HepG2 (cell line): ENCODE data around the gene P3H3. TPM values are rescaled to one million over a fixed set of nuclear protein-coding genes. Genes with fewer than 3 reads are reported as not detected.

Source experiments
- AGO1 ChIP-seq: fragments of 200-400 bp; formaldehyde crosslinking; IDR thresholded peaks from 2 replicates; pipeline ENCODE4 v1.6.1; 2017; ENCODE audit warnings: mild to moderate bottlenecking, low read depth, low read length, moderate library complexity; ENCODE audit not compliant: poor library complexity, severe bottlenecking
- AKAP8 ChIP-seq: sonication (generic); formaldehyde crosslinking; IDR thresholded peaks from 2 replicates; pipeline ENCODE4 v1.5.1; 2020; ENCODE audit warnings: mild to moderate bottlenecking, missing genetic modification reagents
- CCAR2 ChIP-seq: fragments of 200-400 bp; formaldehyde crosslinking; optimal IDR thresholded peaks from 2 replicates; pipeline ENCODE3; 2018; ENCODE audit warnings: low read depth, mild to moderate bottlenecking, low read length, moderate library complexity
- CREBL2 ChIP-seq: sonication (generic); formaldehyde crosslinking; IDR thresholded peaks from 2 replicates; pipeline ENCODE4 v1.8.1; 2023; ENCODE audit warnings: missing genetic modification reagents, mild to moderate bottlenecking, borderline replicate concordance
- DRAP1 ChIP-seq: IDR thresholded peaks from 2 replicates; pipeline ENCODE4 v1.6.1; 2016; ENCODE audit warnings: missing genetic modification reagents, missing compliant biosample characterization
- GATA4 ChIP-seq: sonication (generic); IDR thresholded peaks from 2 replicates; pipeline ENCODE4 v1.6.1; 2016; ENCODE audit warnings: antibody characterized with exemption, low read depth, borderline replicate concordance
- HMG20A ChIP-seq: IDR thresholded peaks from 2 replicates; pipeline ENCODE4 v1.6.1; 2016; ENCODE audit warnings: borderline replicate concordance
- KDM5B ChIP-seq: sonication (generic); formaldehyde crosslinking; IDR thresholded peaks from 2 replicates; pipeline ENCODE4 v1.4.0; 2020; ENCODE audit warnings: missing genetic modification reagents, mild to moderate bottlenecking, borderline replicate concordance
- KLF16 ChIP-seq, 2 experiments: sonication (generic) in 1 of 2; formaldehyde crosslinking in 1 of 2; IDR thresholded peaks; 2 replicates each; pipeline versions ENCODE4 v1.6.1 to v1.8.0; 2016 to 2023; ENCODE audit warnings: missing genetic modification reagents in 2 of 2, missing compliant biosample characterization in 1 of 2
- MAF1 ChIP-seq: sonication (generic); formaldehyde crosslinking; IDR thresholded peaks from 2 replicates; pipeline ENCODE4 v1.5.0; 2020; ENCODE audit warnings: missing genetic modification reagents, borderline replicate concordance
- MEF2D ChIP-seq: sonication (generic); formaldehyde crosslinking; IDR thresholded peaks from 2 replicates; pipeline ENCODE4 v1.5.1; 2020; ENCODE audit warnings: mild to moderate bottlenecking, missing genetic modification reagents
- NONO ChIP-seq, 2 experiments: fragments of 450-650 bp in 1 of 2; sonication (generic) in 1 of 2; formaldehyde crosslinking in 1 of 2; IDR thresholded peaks in 1 of 2; conservative IDR thresholded peaks in 1 of 2; 2 replicates each; pipeline versions ENCODE4 v1.6.1 to v1.8.0; 2017 to 2022; ENCODE audit warnings: mild to moderate bottlenecking in 1 of 2, missing genetic modification reagents in 1 of 2, moderate library complexity in 1 of 2
- PAF1 ChIP-seq: IDR thresholded peaks from 2 replicates; pipeline ENCODE4 v1.6.1; 2016; ENCODE audit warnings: missing genetic modification reagents, missing compliant biosample characterization
- POLR2A ChIP-seq, 2 experiments: IDR thresholded peaks; 2 replicates each; pipeline ENCODE4 v1.6.1; 2011; ENCODE audit warnings: low read depth in 2 of 2, low read length in 2 of 2, mild to moderate bottlenecking in 1 of 2, moderate library complexity in 1 of 2; ENCODE audit not compliant: insufficient read depth in 1 of 2
- POLR2AphosphoS5 ChIP-seq: IDR thresholded peaks from 2 replicates; pipeline ENCODE4 v1.6.1; 2012; ENCODE audit warnings: low read depth, low read length
- POLR2G ChIP-seq: fragments of 200-400 bp; formaldehyde crosslinking; IDR thresholded peaks from 2 replicates; pipeline ENCODE4 v1.6.1; 2018; ENCODE audit warnings: mild to moderate bottlenecking, low read depth, low read length, moderate library complexity
- RBFOX2 ChIP-seq: fragments of 200-400 bp; formaldehyde crosslinking; IDR thresholded peaks from 2 replicates; pipeline ENCODE4 v1.6.1; 2017; ENCODE audit warnings: low read depth, mild to moderate bottlenecking, low read length
- RBM39 ChIP-seq: fragments of 200-400 bp; formaldehyde crosslinking; IDR thresholded peaks from one replicate; pipeline ENCODE4 v1.6.1; 2018; ENCODE audit warnings: antibody characterized with exemption, mild to moderate bottlenecking, low read depth, low read length; ENCODE audit not compliant: poor library complexity, severe bottlenecking
- SSRP1 ChIP-seq: IDR thresholded peaks from 2 replicates; pipeline ENCODE4 v1.6.1; 2016; ENCODE audit warnings: control low read depth
- TARDBP ChIP-seq: sonication (generic); formaldehyde crosslinking; IDR thresholded peaks from 2 replicates; pipeline ENCODE4 v1.8.0; 2022; ENCODE audit warnings: mild to moderate bottlenecking, missing genetic modification reagents
- ZFP1 ChIP-seq: IDR thresholded peaks from 2 replicates; pipeline ENCODE4 v1.6.1; 2016
- ZNF160 ChIP-seq: sonication (generic); formaldehyde crosslinking; IDR thresholded peaks from 2 replicates; pipeline ENCODE4 v1.8.0; 2022; ENCODE audit warnings: mild to moderate bottlenecking, inconsistent platforms, missing genetic modification reagents
- ZNF263 ChIP-seq: sonication (generic); formaldehyde crosslinking; IDR thresholded peaks from 2 replicates; pipeline ENCODE4 v1.4.0; 2020; ENCODE audit warnings: missing genetic modification reagents
- ZNF431 ChIP-seq: sonication (generic); formaldehyde crosslinking; IDR thresholded peaks from 2 replicates; pipeline ENCODE4 v1.9.0; 2022; ENCODE audit warnings: missing genetic modification reagents, low read depth, mild to moderate bottlenecking, borderline replicate concordance
- ZNF83 ChIP-seq: sonication (generic); formaldehyde crosslinking; IDR thresholded peaks from 2 replicates; pipeline ENCODE4 v1.4.0; 2020; ENCODE audit warnings: missing genetic modification reagents, mild to moderate bottlenecking, borderline replicate concordance
- ZSCAN31 ChIP-seq: sonication (generic); formaldehyde crosslinking; IDR thresholded peaks from 2 replicates; pipeline ENCODE4 v1.5.0; 2020; ENCODE audit warnings: low read depth, mild to moderate bottlenecking, missing genetic modification reagents
- polyA plus RNA-seq, 8 experiments: library from polyadenylated mRNA; depleted of rRNA in 3 of 8; stranded (reverse) in 7 of 8; unstranded in 1 of 8; fragments of >200 nt; fragmentation: Illumina TruSeq in 4 of 8; extraction: Trizol in 4 of 8; gene quantifications; 2 replicates each; pipeline versions ENCODE4 v1.2.1 to v1.2.3, GENCODE V29; 2011 to 2016; ENCODE audit warnings: low read depth in 4 of 8, missing spikeins in 1 of 8, mixed read lengths in 1 of 8; ENCODE audit not compliant: insufficient read depth in 1 of 8
- total RNA-seq, 5 experiments: library from RNA; depleted of rRNA; stranded (reverse); fragments of >200 nt; fragmentation: Illumina TruSeq; extraction: Trizol; gene quantifications; 2 replicates each; pipeline ENCODE4 v1.2.3, GENCODE V29; 2016; ENCODE audit warnings: low read depth in 1 of 5
- TF ChIP-seq, protein P1 (sequence below): sonication (generic); formaldehyde crosslinking; IDR thresholded peaks from 2 replicates; pipeline ENCODE4 v1.4.0; 2020; ENCODE audit warnings: missing genetic modification reagents

The P3H3 gene
- total and polyA plus RNA-seq, 2 of the 13 experiments (the other 11 are each of a cell fraction or from before 2014, with no cell fraction given) = 20.1 to 20.5 TPM

GRCh38 chr12:6871052-6871957, 43.1 kb downstream of the P3H3 start (continued):
- 0 out of 2 replicates have a peak, but pooled peaks have one; percentile 2 for TF ChIP-seq KDM5B
- no peak for TF ChIP-seq MAF1 (CRISPR knock-in tag)
- TF ChIP-seq NONO (IDR thresholded peaks at IDR 0.05) = no peak
- peak; percentile 46; the same call in 1 of the 2 replicates for TF ChIP-seq NONO (CRISPR knock-in tag; conservative IDR thresholded peaks at IDR 0.05)
- TF ChIP-seq HMG20A (CRISPR knock-in tag) = 0 out of 2 replicates have a peak, but pooled peaks have one; percentile 7
- TF ChIP-seq POLR2G = peak; percentile 65
- no peak for TF ChIP-seq CCAR2
- TF ChIP-seq KLF16 (CRISPR knock-in tag; IDR thresholded peaks at IDR 0.05) = 0 out of 4 replicates have a peak, but pooled peaks of 1 of the 2 experiments have one; percentile 13
- TF ChIP-seq MEF2D = peak; percentile 46; the same call in 1 of the 2 replicates
- 0 out of 2 replicates have a peak, but pooled peaks have one; percentile 31 for TF ChIP-seq ZSCAN31 (CRISPR knock-in tag)
- TF ChIP-seq ZNF160 (CRISPR knock-in tag) = 0 out of 2 replicates have a peak, but pooled peaks have one; percentile 61
- peak; percentile 68 for TF ChIP-seq RBM39
- peak; percentile 75 for TF ChIP-seq RBFOX2
- TF ChIP-seq POLR2AphosphoS5 = peak; percentile 75
- TF ChIP-seq GATA4 = 0 out of 2 replicates have a peak, but pooled peaks have one; percentile 17
- TF ChIP-seq ZFP1 (CRISPR knock-in tag) = no peak
- 0 out of 2 replicates have a peak, but pooled peaks have one; percentile 25 for TF ChIP-seq ZNF83 (CRISPR knock-in tag)
- peak in 1 of 2 experiments; percentile 41; a peak in 2 of 4 replicates for TF ChIP-seq POLR2A (IDR thresholded peaks at IDR 0.05; ENCODE audit: insufficient read depth in 1 of 2, low read depth in 2 of 2, low read length in 2 of 2)
- TF ChIP-seq TARDBP (CRISPR knock-in tag) = peak; percentile 24; the same call in 1 of the 2 replicates
- peak; percentile 93 for TF ChIP-seq AGO1
- TF ChIP-seq, protein P1, sequence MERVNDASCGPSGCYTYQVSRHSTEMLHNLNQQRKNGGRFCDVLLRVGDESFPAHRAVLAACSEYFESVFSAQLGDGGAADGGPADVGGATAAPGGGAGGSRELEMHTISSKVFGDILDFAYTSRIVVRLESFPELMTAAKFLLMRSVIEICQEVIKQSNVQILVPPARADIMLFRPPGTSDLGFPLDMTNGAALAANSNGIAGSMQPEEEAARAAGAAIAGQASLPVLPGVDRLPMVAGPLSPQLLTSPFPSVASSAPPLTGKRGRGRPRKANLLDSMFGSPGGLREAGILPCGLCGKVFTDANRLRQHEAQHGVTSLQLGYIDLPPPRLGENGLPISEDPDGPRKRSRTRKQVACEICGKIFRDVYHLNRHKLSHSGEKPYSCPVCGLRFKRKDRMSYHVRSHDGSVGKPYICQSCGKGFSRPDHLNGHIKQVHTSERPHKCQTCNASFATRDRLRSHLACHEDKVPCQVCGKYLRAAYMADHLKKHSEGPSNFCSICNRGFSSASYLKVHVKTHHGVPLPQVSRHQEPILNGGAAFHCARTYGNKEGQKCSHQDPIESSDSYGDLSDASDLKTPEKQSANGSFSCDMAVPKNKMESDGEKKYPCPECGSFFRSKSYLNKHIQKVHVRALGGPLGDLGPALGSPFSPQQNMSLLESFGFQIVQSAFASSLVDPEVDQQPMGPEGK (CRISPR knock-in tag) = peak; percentile 34; the same call in 1 of the 2 replicates
- peak; percentile 65; the same call in 1 of the 2 replicates for TF ChIP-seq AKAP8
- TF ChIP-seq PAF1 (CRISPR knock-in tag) = peak; percentile 89
- TF ChIP-seq SSRP1 = peak; percentile 37; the same call in 1 of the 2 replicates
- no peak for TF ChIP-seq CREBL2
- TF ChIP-seq ZNF431 = peak; percentile 49; the same call in 1 of the 2 replicates
- peak; percentile 29; the same call in 1 of the 2 replicates for TF ChIP-seq DRAP1 (CRISPR knock-in tag)
- TF ChIP-seq ZNF263 (CRISPR knock-in tag) = peak; percentile 58; the same call in 1 of the 2 replicates
